PC-9 (cell line): ENCODE measurements around the gene ADAMTSL3.

Source experiments
- EZH2 ChIP-seq: fragments of 200-600 bp; sonication (generic); IDR thresholded peaks from 2 replicates; pipeline ENCODE4 v1.8.0; 2017; ENCODE audit warnings: antibody characterized with exemption, low read depth
- TF ChIP-seq, protein P1 (sequence below): fragments of 200-600 bp; sonication (generic); conservative IDR thresholded peaks from 2 replicates; pipeline ENCODE4 v1.6.1; 2017; ENCODE audit warnings: mixed run types, antibody characterized with exemption, mild to moderate bottlenecking, moderate library complexity

DNA sequence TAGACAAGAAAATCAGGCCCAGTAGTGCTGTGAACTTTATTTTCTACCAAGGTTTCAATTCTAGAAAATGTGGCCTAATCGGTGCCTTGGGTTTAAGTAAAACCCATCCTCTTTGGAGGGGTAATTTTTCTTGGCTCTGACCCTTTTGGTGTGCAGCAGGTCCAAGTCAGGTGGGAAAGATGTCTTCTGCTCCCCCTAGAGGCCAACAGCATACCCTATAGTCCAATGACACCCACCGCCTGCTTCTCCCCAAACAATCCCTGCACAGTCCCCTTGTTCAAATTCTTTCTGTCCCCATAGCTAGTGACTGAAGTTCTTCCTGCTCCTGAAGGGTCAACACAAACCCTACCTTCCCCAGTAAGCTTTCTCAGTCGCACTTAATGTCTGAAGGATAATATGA lies 319.9 kb downstream of the ADAMTSL3 start:
- TF ChIP-seq, protein P1, sequence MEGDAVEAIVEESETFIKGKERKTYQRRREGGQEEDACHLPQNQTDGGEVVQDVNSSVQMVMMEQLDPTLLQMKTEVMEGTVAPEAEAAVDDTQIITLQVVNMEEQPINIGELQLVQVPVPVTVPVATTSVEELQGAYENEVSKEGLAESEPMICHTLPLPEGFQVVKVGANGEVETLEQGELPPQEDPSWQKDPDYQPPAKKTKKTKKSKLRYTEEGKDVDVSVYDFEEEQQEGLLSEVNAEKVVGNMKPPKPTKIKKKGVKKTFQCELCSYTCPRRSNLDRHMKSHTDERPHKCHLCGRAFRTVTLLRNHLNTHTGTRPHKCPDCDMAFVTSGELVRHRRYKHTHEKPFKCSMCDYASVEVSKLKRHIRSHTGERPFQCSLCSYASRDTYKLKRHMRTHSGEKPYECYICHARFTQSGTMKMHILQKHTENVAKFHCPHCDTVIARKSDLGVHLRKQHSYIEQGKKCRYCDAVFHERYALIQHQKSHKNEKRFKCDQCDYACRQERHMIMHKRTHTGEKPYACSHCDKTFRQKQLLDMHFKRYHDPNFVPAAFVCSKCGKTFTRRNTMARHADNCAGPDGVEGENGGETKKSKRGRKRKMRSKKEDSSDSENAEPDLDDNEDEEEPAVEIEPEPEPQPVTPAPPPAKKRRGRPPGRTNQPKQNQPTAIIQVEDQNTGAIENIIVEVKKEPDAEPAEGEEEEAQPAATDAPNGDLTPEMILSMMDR, result peak; percentile 46
- TF ChIP-seq EZH2, result no peak
